ENCODE measurements around the gene PNPLA3. TPM values are rescaled to one million over a fixed set of nuclear protein-coding genes. Genes with fewer than 3 reads are reported as not detected.

Gene PNPLA3
- total RNA-seq, 2 donors from 2014 or later = 0.16 TPM; not detected in 1

DNA sequence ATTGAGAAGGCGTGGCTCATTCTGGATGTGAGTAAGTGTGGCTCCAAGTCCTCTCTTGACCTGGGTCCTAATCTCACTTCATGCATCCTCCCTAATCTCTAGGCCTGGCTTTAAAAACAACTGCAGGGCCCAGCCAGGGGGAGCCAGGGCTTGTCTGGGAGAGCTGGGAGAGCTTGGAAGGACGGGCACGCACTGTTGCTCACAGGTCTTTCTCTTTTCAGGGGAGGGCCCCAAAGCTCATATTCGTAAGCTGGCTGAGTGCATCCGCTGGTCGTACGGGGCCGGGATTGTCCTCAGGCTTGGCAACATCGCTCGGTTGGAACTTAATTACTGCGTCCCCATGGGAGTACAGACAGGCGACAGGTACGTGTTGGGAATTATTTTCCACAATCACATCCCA is 66.4 kb downstream of the PNPLA3 start:
- Histone ChIP-seq H3K4me1 (no peaks in the 10 kb centered on the region), H3K4me3 (no peak overlapping the region), H3K27me3 (no peaks in the 10 kb centered on the region), H3K27ac (no peak overlapping the region), H3K9me3 (no peaks in the 10 kb centered on the region), H3K36me3 (peaks cover 72% of the 10 kb centered on the region)
- no peak for DNase-seq (ENCODE audit: low spot score)
- TF ChIP-seq CTCF (IDR thresholded peaks at IDR 0.05) = no peak

- Histone ChIP-seq H3K4me3 (no peak overlapping the region), H3K4me1 (no peaks in the 10 kb centered on the region), H3K27ac (no peak overlapping the region), H3K9me3 (no peaks in the 10 kb centered on the region), H3K36me3 (peaks cover 72% of the 10 kb centered on the region), H3K27me3 (no peaks in the 10 kb centered on the region)
- DNase-seq (ENCODE audit: low spot score) = no peak
- TF ChIP-seq CTCF (IDR thresholded peaks at IDR 0.05) = no peak
Measured at GRCh38 chr22:43991316-43992020, 67.9 kb downstream of the PNPLA3 start.

GRCh38 chr22:43992331-43992821 is 68.8 kb downstream of the PNPLA3 start:
- Histone ChIP-seq H3K4me1 (no peaks in the 10 kb centered on the region), H3K9me3 (no peaks in the 10 kb centered on the region), H3K27me3 (no peaks in the 10 kb centered on the region), H3K36me3 (peaks cover 72% of the 10 kb centered on the region), H3K4me3 (no peak overlapping the region), H3K27ac (no peak overlapping the region)
- DNase-seq (ENCODE audit: low spot score) = no peak
- no peak for TF ChIP-seq CTCF (IDR thresholded peaks at IDR 0.05)

- no peaks in the 10 kb centered on the region for H3K27me3 ChIP-seq
- peaks cover 69% of the 10 kb centered on the region for H3K36me3 ChIP-seq
- no peak for DNase-seq (ENCODE audit: low spot score)
- peaks cover 0 to 2% of the 10 kb centered on the region in 2 donors for H3K4me1 ChIP-seq
- no peaks in the 10 kb centered on the region for H3K9me3 ChIP-seq
- TF ChIP-seq CTCF (IDR thresholded peaks at IDR 0.05) = peak; percentile 92 to 98
- H3K4me3 ChIP-seq = no peak overlapping the region
- H3K27ac ChIP-seq = no peak overlapping the region
Measured at GRCh38 chr22:43993072-43993760, 69.6 kb downstream of the PNPLA3 start.

- no peak for TF ChIP-seq CTCF (IDR thresholded peaks at IDR 0.05)
- DNase-seq (ENCODE audit: low spot score) = no peak
- no peak overlapping the region for H3K27ac ChIP-seq
- peaks cover 64% of the 10 kb centered on the region for H3K36me3 ChIP-seq
- H3K9me3 ChIP-seq = no peaks in the 10 kb centered on the region
- no peak overlapping the region for H3K4me3 ChIP-seq
- H3K27me3 ChIP-seq = no peaks in the 10 kb centered on the region
- peaks cover 0 to 6% of the 10 kb centered on the region in 2 donors for H3K4me1 ChIP-seq
Measured at GRCh38 chr22:43994006-43994405, 70.4 kb downstream of the PNPLA3 start.
